Hepatocyte (in vitro differentiated cells): ENCODE measurements around the gene RAET1E. TPM values are rescaled to one million over a fixed set of nuclear protein-coding genes. Genes with fewer than 3 reads are reported as not detected.
A peak's percentile ranks its signal among the peaks of the same experiment; 100 is the strongest.

Experiments used
- DNase-seq: peaks from one replicate; pipeline ENCODE4 v3.0.0-alpha.2; 2016; ENCODE audit warnings: low spot score
- H2AFZ ChIP-seq: fragments of 200-600 bp; sonication (generic); 2 replicates; pipeline ENCODE4 v1.6.0; 2016; ENCODE audit warnings: antibody characterized with exemption, mild to moderate bottlenecking
- H3K27ac ChIP-seq: fragments of 200-600 bp; sonication (generic); 2 replicates; pipeline ENCODE4 v1.5.1; 2016; ENCODE audit warnings: mild to moderate bottlenecking
- H3K27me3 ChIP-seq: fragments of 200-600 bp; sonication (generic); 2 replicates; pipeline ENCODE4 v1.6.1; 2016
- H3K36me3 ChIP-seq: fragments of 200-600 bp; sonication (generic); replicated peaks from 2 replicates; pipeline ENCODE4 v1.5.1; 2016; ENCODE audit warnings: low read depth; ENCODE audit not compliant: insufficient read depth
- H3K4me1 ChIP-seq: fragments of 200-600 bp; sonication (generic); 2 replicates; pipeline ENCODE4 v1.5.1; 2016; ENCODE audit warnings: mild to moderate bottlenecking, moderate library complexity; ENCODE audit not compliant: insufficient read depth
- H3K4me2 ChIP-seq: fragments of 200-600 bp; sonication (generic); 2 replicates; pipeline ENCODE4 v1.6.0; 2016
- H3K4me3 ChIP-seq: fragments of 200-600 bp; sonication (generic); 2 replicates; pipeline ENCODE4 v1.5.1; 2016; ENCODE audit warnings: mild to moderate bottlenecking
- H3K79me2 ChIP-seq: fragments of 200-600 bp; sonication (generic); 2 replicates; pipeline ENCODE4 v1.6.0; 2017; ENCODE audit warnings: mild to moderate bottlenecking
- H3K9me2 ChIP-seq: fragments of 200-600 bp; sonication (generic); replicated peaks from 2 replicates; pipeline ENCODE4 v1.6.0; 2017; ENCODE audit warnings: mild to moderate bottlenecking; ENCODE audit not compliant: insufficient read depth
- H3K9me3 ChIP-seq: fragments of 200-600 bp; sonication (generic); 2 replicates; pipeline ENCODE4 v1.5.1; 2016; ENCODE audit warnings: low read depth, mild to moderate bottlenecking
- H4K20me1 ChIP-seq: fragments of 200-600 bp; sonication (generic); 2 replicates; pipeline ENCODE4 v1.6.0; 2016; ENCODE audit warnings: mild to moderate bottlenecking; ENCODE audit not compliant: insufficient read depth, poor library complexity, severe bottlenecking
- CTCF ChIP-seq: fragments of 200-600 bp; sonication (generic); IDR thresholded peaks from 2 replicates; pipeline ENCODE4 v1.5.1; 2016; ENCODE audit warnings: antibody characterized with exemption, mild to moderate bottlenecking; ENCODE audit not compliant: poor library complexity
- EZH2 ChIP-seq: fragments of 200-600 bp; sonication (generic); IDR thresholded peaks from 2 replicates; pipeline ENCODE4 v1.6.1; 2016; ENCODE audit warnings: antibody characterized with exemption, mild to moderate bottlenecking, borderline replicate concordance
- EZH2phosphoT487 ChIP-seq: fragments of 200-600 bp; sonication (generic); IDR thresholded peaks from one replicate; pipeline ENCODE4 v1.6.1; 2018; ENCODE audit warnings: antibody characterized with exemption, mild to moderate bottlenecking, low read depth, moderate library complexity; ENCODE audit not compliant: unreplicated experiment, severe bottlenecking
- WGBS: methylation state at CpG from one replicate; pipeline ENCODE4 v1.1.6; 2016; ENCODE audit warnings: low lambda C conversion rate; ENCODE audit errors: missing lambda C conversion rate; 5-methylcytosine and 5-hydroxymethylcytosine counted together
- polyA plus RNA-seq: library from polyadenylated mRNA; unstranded; fragments of >200 nt; fragmentation: Nextera tagmentation; extraction: Ambion mirVana; gene quantifications from 2 replicates; pipeline ENCODE4 v1.2.1, GENCODE V29; 2016
- total RNA-seq: library from RNA; depleted of rRNA; stranded (reverse); fragments of >200 nt; gene quantifications from 2 replicates; pipeline ENCODE4 v1.2.3, GENCODE V29; 2014

Gene RAET1E
- total and polyA plus RNA-seq, 2 experiments from 2014 or later: not detected

GRCh38 chr6:149857541-149857940 lies 40.4 kb downstream of the RAET1E start:
- H3K79me2 ChIP-seq: peaks cover 67% of the 10 kb centered on the region
- no peak overlapping the region for H3K4me2 ChIP-seq
- peaks cover 38% of the 10 kb centered on the region for H3K4me1 ChIP-seq
- no peak overlapping the region for H3K27ac ChIP-seq
- 96% methylated on average over 5 of the region's 5 CpGs for WGBS
- H3K9me2 ChIP-seq: no peaks in the 10 kb centered on the region
- no peaks in the 10 kb centered on the region for H3K36me3 ChIP-seq
- TF ChIP-seq EZH2: no peak
- no peak for TF ChIP-seq CTCF
- no peak for TF ChIP-seq EZH2phosphoT487
- H3K27me3 ChIP-seq: no peaks in the 10 kb centered on the region
- H4K20me1 ChIP-seq: no peaks in the 10 kb centered on the region
- H3K4me3 ChIP-seq: no peak overlapping the region
- no peak for DNase-seq
- H2AFZ ChIP-seq: no peak overlapping the region
- no peaks in the 10 kb centered on the region for H3K9me3 ChIP-seq

GRCh38 chr6:149856256-149856994 lies 41.5 kb downstream of the RAET1E start:
- Histone ChIP-seq H3K4me3 (no peak overlapping the region), H3K79me2 (peaks cover 55% of the 10 kb centered on the region)
- 87% methylated on average over 10 of the region's 10 CpGs for WGBS

GRCh38 chr6:149855741-149856140 lies 42.2 kb downstream of the RAET1E start:
- Histone ChIP-seq H3K9me2 (no peaks in the 10 kb centered on the region), H3K4me2 (peak overlapping the region; percentile 58), H3K4me3 (no peak overlapping the region), H3K27ac (peak overlapping the region; percentile 79), H4K20me1 (no peaks in the 10 kb centered on the region), H3K36me3 (no peaks in the 10 kb centered on the region), H3K27me3 (no peaks in the 10 kb centered on the region), H2AFZ (no peak overlapping the region), H3K4me1 (peaks cover 34% of the 10 kb centered on the region), H3K79me2 (peaks cover 49% of the 10 kb centered on the region), H3K9me3 (no peaks in the 10 kb centered on the region)
- no peak for DNase-seq
- WGBS: 33% methylated on average over 2 of the region's 2 CpGs
- TF ChIP-seq EZH2phosphoT487 (no peak), CTCF (no peak), EZH2 (no peak)

More at GRCh38 chr6:149856256-149856994, 41.5 kb downstream of the RAET1E start:
- peak overlapping the region; percentile 58 for H3K4me2 ChIP-seq
- H3K4me1 ChIP-seq: peaks cover 34% of the 10 kb centered on the region
- no peak overlapping the region for H2AFZ ChIP-seq
- H4K20me1 ChIP-seq: no peaks in the 10 kb centered on the region
- no peaks in the 10 kb centered on the region for H3K9me3 ChIP-seq
- H3K9me2 ChIP-seq: no peaks in the 10 kb centered on the region
- H3K27ac ChIP-seq: peak overlapping the region; percentile 79
- no peak for TF ChIP-seq EZH2phosphoT487
- TF ChIP-seq CTCF: no peak
- TF ChIP-seq EZH2: no peak
- H3K27me3 ChIP-seq: no peaks in the 10 kb centered on the region
- H3K36me3 ChIP-seq: no peaks in the 10 kb centered on the region
- no peak for DNase-seq
